HEK293 (cell line): ENCODE measurements around the gene DPP9.

Source experiments
- ELK4 ChIP-seq: IDR thresholded peaks from 2 replicates; pipeline ENCODE4 v1.6.1; 2011; ENCODE audit warnings: mild to moderate bottlenecking, low read depth, low read length, borderline replicate concordance
- FEZF1 ChIP-seq: fragments of 450-650 bp; formaldehyde crosslinking; IDR thresholded peaks from 2 replicates; pipeline ENCODE4 v1.5.1; 2016; ENCODE audit warnings: missing biosample characterization, missing genetic modification characterization
- GLI2 ChIP-seq: fragments of 450-650 bp; formaldehyde crosslinking; IDR thresholded peaks from 2 replicates; pipeline ENCODE4; 2017; ENCODE audit warnings: missing biosample characterization, missing genetic modification characterization, low read depth, borderline replicate concordance
- HIC1 ChIP-seq: fragments of 450-650 bp; formaldehyde crosslinking; IDR thresholded peaks from 2 replicates; pipeline ENCODE4 v1.5.1; 2016; ENCODE audit warnings: missing biosample characterization, missing genetic modification characterization
- KLF9 ChIP-seq: fragments of 450-650 bp; formaldehyde crosslinking; IDR thresholded peaks from 2 replicates; pipeline ENCODE4 v1.5.1; 2016; ENCODE audit warnings: missing biosample characterization, missing genetic modification characterization, low read depth
- REPIN1 ChIP-seq: fragments of 450-650 bp; formaldehyde crosslinking; IDR thresholded peaks from 2 replicates; pipeline ENCODE4 v1.5.1; 2017; ENCODE audit warnings: missing biosample characterization, missing genetic modification characterization, low read depth
- SALL2 ChIP-seq: fragments of 450-650 bp; formaldehyde crosslinking; IDR thresholded peaks from 2 replicates; pipeline ENCODE4 v1.5.0; 2017; ENCODE audit warnings: missing biosample characterization, mild to moderate bottlenecking, missing genetic modification characterization, borderline replicate concordance
- SCRT2 ChIP-seq: fragments of 450-650 bp; formaldehyde crosslinking; IDR thresholded peaks from 2 replicates; pipeline ENCODE4 v1.5.1; 2016; ENCODE audit warnings: missing biosample characterization, missing genetic modification characterization
- ZBTB1 ChIP-seq: fragments of 450-650 bp; formaldehyde crosslinking; IDR thresholded peaks from 2 replicates; pipeline ENCODE4 v1.5.1; 2016; ENCODE audit warnings: missing biosample characterization, missing genetic modification characterization
- ZBTB49 ChIP-seq: fragments of 450-650 bp; formaldehyde crosslinking; IDR thresholded peaks from 2 replicates; pipeline ENCODE4 v1.5.1; 2016; ENCODE audit warnings: missing biosample characterization, missing genetic modification characterization, low read depth
- ZFP69B ChIP-seq: fragments of 450-650 bp; formaldehyde crosslinking; IDR thresholded peaks from 2 replicates; pipeline ENCODE4 v1.5.1; 2016; ENCODE audit warnings: missing biosample characterization, missing genetic modification characterization
- ZNF155 ChIP-seq: fragments of 450-650 bp; formaldehyde crosslinking; IDR thresholded peaks from 2 replicates; pipeline ENCODE4 v1.5.1; 2016; ENCODE audit warnings: missing biosample characterization, missing genetic modification characterization
- ZNF214 ChIP-seq: fragments of 450-650 bp; formaldehyde crosslinking; IDR thresholded peaks from 2 replicates; pipeline ENCODE4 v1.5.1; 2017; ENCODE audit warnings: missing biosample characterization, mild to moderate bottlenecking, missing genetic modification characterization, borderline replicate concordance
- ZNF248 ChIP-seq: fragments of 450-650 bp; formaldehyde crosslinking; IDR thresholded peaks from 2 replicates; pipeline ENCODE4 v1.5.1; 2017; ENCODE audit warnings: missing biosample characterization, missing genetic modification characterization
- ZNF302 ChIP-seq: fragments of 450-650 bp; formaldehyde crosslinking; IDR thresholded peaks from 2 replicates; pipeline ENCODE4 v1.5.1; 2016; ENCODE audit warnings: missing biosample characterization, missing genetic modification characterization, low read depth
- ZNF311 ChIP-seq: fragments of 450-650 bp; formaldehyde crosslinking; IDR thresholded peaks from 2 replicates; pipeline ENCODE4 v1.5.1; 2017; ENCODE audit warnings: missing biosample characterization, missing genetic modification characterization, borderline replicate concordance
- ZNF354C ChIP-seq: fragments of 450-650 bp; formaldehyde crosslinking; IDR thresholded peaks from 2 replicates; pipeline ENCODE4 v1.5.1; 2016; ENCODE audit warnings: missing biosample characterization, missing genetic modification characterization, low read depth, borderline replicate concordance
- ZNF394 ChIP-seq: fragments of 450-650 bp; formaldehyde crosslinking; IDR thresholded peaks from 2 replicates; pipeline ENCODE4 v1.5.1; 2016; ENCODE audit warnings: missing biosample characterization, missing genetic modification characterization, mild to moderate bottlenecking, moderate library complexity, borderline replicate concordance
- ZNF48 ChIP-seq: fragments of 450-650 bp; formaldehyde crosslinking; IDR thresholded peaks from 2 replicates; pipeline ENCODE4 v1.5.1; 2016; ENCODE audit warnings: missing biosample characterization, missing genetic modification characterization
- ZNF501 ChIP-seq: fragments of 450-650 bp; formaldehyde crosslinking; IDR thresholded peaks from 2 replicates; pipeline ENCODE4 v1.5.1; 2016; ENCODE audit warnings: missing biosample characterization, missing genetic modification characterization
- ZNF510 ChIP-seq: fragments of 450-650 bp; formaldehyde crosslinking; IDR thresholded peaks from 2 replicates; pipeline ENCODE4 v1.5.1; 2018; ENCODE audit warnings: mild to moderate bottlenecking, missing genetic modification characterization, missing biosample characterization; ENCODE audit not compliant: insufficient replicate concordance
- ZNF560 ChIP-seq: fragments of 450-650 bp; formaldehyde crosslinking; IDR thresholded peaks from 2 replicates; pipeline ENCODE4 v1.5.1; 2017; ENCODE audit warnings: missing biosample characterization, missing genetic modification characterization, borderline replicate concordance
- ZNF600 ChIP-seq: fragments of 450-650 bp; formaldehyde crosslinking; IDR thresholded peaks from 2 replicates; pipeline ENCODE4 v1.5.1; 2016; ENCODE audit warnings: missing biosample characterization, missing genetic modification characterization
- ZNF677 ChIP-seq: fragments of 450-650 bp; IDR thresholded peaks from 2 replicates; pipeline ENCODE4 v1.5.0; 2018; ENCODE audit warnings: missing biosample characterization, mild to moderate bottlenecking, missing genetic modification characterization, moderate library complexity
- ZNF747 ChIP-seq: fragments of 450-650 bp; formaldehyde crosslinking; IDR thresholded peaks from 2 replicates; pipeline ENCODE4 v1.5.1; 2016; ENCODE audit warnings: missing biosample characterization, missing genetic modification characterization
- ZSCAN16 ChIP-seq: fragments of 450-650 bp; formaldehyde crosslinking; IDR thresholded peaks from 2 replicates; pipeline ENCODE4 v1.5.1; 2016; ENCODE audit warnings: missing biosample characterization, missing genetic modification characterization
- TF ChIP-seq, protein P1 (sequence below): fragments of 450-650 bp; formaldehyde crosslinking; IDR thresholded peaks from 2 replicates; pipeline ENCODE4 v1.5.1; 2016; ENCODE audit warnings: missing biosample characterization, missing genetic modification characterization
- TF ChIP-seq, protein P2 (sequence below): fragments of 450-650 bp; formaldehyde crosslinking; IDR thresholded peaks from 2 replicates; pipeline ENCODE4 v1.5.1; 2016; ENCODE audit warnings: missing biosample characterization, missing genetic modification characterization

The DPP9 gene

DNA sequence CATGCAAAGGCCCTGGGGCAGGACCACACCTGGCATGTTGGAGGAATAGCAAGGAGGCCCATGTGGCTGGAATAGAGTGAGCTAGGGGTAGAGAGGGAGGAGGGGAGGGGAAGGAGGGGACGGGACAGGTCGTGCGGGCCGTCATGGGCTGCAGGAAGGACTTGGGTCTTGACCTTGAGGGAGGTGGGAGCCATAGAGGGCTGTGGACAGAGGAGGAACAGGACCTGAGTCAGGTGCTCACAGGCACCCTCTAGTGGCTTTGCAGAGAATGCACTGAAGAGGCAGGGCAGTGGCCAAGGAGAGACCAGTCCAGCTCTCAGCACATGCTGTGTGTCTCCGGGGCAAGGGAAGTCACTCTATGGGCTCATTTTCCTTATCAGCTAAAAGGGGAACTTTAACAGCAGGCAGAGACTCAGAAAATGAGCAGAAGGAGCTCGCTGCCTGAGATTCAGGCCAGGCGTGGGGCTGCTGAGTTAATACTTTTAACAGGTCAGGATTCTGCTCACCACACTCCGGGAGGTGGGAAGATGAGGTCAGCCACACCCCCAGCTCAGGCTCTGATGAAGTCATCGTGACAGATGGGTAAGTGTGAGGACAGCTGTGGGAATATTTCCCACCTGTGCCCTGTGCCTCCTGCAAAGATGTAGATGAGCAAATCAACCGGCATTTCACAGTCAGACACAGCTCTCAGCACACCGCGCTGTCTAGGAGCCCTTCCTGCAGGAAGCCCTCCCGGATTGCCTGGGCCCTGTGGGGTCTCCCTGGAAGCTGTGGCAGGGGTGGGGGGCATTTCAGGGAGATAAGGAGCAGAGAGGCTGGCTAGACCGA is 90.3 kb downstream of the DPP9 start (continued):
- no peak; the same call in 1 of the 2 replicates for TF ChIP-seq ZBTB49 (tag by site-specific recombination)
- TF ChIP-seq ZNF214 = no peak
- TF ChIP-seq ZNF510 (tag by site-specific recombination) = no peak
- TF ChIP-seq ZNF302 (tag by site-specific recombination) = no peak
- TF ChIP-seq SCRT2 (tag by site-specific recombination) = peak; percentile 94
- TF ChIP-seq ZNF501 (tag by site-specific recombination) = 0 out of 2 replicates have a peak, but pooled peaks have one; percentile 18
- no peak for TF ChIP-seq ZNF311 (tag by site-specific recombination)
- 0 out of 2 replicates have a peak, but pooled peaks have one; percentile 48 for TF ChIP-seq ZFP69B (tag by site-specific recombination)
- no peak for TF ChIP-seq REPIN1 (tag by site-specific recombination)
- TF ChIP-seq ZBTB1 (tag by site-specific recombination) = no peak
- no peak; the same call in 1 of the 2 replicates for TF ChIP-seq KLF9 (tag by site-specific recombination)
- TF ChIP-seq ZNF48 (tag by site-specific recombination) = no peak
- peak; percentile 53 for TF ChIP-seq FEZF1
- no peak for TF ChIP-seq ZNF354C (tag by site-specific recombination)
- TF ChIP-seq, protein P1, sequence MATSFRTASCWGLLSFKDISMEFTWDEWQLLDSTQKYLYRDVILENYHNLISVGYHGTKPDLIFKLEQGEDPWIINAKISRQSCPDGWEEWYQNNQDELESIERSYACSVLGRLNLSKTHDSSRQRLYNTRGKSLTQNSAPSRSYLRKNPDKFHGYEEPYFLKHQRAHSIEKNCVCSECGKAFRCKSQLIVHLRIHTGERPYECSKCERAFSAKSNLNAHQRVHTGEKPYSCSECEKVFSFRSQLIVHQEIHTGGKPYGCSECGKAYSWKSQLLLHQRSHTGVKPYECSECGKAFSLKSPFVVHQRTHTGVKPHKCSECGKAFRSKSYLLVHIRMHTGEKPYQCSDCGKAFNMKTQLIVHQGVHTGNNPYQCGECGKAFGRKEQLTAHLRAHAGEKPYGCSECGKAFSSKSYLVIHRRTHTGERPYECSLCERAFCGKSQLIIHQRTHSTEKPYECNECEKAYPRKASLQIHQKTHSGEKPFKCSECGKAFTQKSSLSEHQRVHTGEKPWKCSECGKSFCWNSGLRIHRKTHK (tag by site-specific recombination) = no peak
- TF ChIP-seq ZNF394 (tag by site-specific recombination) = peak; percentile 46; the same call in 1 of the 2 replicates
- peak; percentile 68; the same call in 1 of the 2 replicates for TF ChIP-seq ZNF600 (tag by site-specific recombination)
- TF ChIP-seq ZNF560 (tag by site-specific recombination) = no peak
- no peak for TF ChIP-seq SALL2 (tag by site-specific recombination)
- peak; percentile 78 for TF ChIP-seq HIC1 (tag by site-specific recombination)
- no peak for TF ChIP-seq ZNF677 (tag by site-specific recombination)
- no peak for TF ChIP-seq ZSCAN16 (tag by site-specific recombination)
- TF ChIP-seq, protein P2, sequence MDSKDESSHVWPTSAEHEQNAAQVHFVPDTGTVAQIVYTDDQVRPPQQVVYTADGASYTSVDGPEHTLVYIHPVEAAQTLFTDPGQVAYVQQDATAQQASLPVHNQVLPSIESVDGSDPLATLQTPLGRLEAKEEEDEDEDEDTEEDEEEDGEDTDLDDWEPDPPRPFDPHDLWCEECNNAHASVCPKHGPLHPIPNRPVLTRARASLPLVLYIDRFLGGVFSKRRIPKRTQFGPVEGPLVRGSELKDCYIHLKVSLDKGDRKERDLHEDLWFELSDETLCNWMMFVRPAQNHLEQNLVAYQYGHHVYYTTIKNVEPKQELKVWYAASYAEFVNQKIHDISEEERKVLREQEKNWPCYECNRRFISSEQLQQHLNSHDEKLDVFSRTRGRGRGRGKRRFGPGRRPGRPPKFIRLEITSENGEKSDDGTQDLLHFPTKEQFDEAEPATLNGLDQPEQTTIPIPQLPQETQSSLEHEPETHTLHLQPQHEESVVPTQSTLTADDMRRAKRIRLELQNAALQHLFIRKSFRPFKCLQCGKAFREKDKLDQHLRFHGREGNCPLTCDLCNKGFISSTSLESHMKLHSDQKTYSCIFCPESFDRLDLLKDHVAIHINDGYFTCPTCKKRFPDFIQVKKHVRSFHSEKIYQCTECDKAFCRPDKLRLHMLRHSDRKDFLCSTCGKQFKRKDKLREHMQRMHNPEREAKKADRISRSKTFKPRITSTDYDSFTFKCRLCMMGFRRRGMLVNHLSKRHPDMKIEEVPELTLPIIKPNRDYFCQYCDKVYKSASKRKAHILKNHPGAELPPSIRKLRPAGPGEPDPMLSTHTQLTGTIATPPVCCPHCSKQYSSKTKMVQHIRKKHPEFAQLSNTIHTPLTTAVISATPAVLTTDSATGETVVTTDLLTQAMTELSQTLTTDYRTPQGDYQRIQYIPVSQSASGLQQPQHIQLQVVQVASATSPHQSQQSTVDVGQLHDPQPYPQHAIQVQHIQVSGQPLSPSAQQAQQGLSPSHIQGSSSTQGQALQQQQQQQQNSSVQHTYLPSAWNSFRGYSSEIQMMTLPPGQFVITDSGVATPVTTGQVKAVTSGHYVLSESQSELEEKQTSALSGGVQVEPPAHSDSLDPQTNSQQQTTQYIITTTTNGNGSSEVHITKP = peak; percentile 43; the same call in 1 of the 2 replicates
- no peak for TF ChIP-seq ELK4
- TF ChIP-seq GLI2 (tag by site-specific recombination) = no peak
- TF ChIP-seq ZNF155 (tag by site-specific recombination) = no peak
- no peak for TF ChIP-seq ZNF248 (tag by site-specific recombination)
- no peak for TF ChIP-seq ZNF747 (tag by site-specific recombination)
